Measurements from ENCODE around the gene FAM72A. TPM values are rescaled to one million over a fixed set of nuclear protein-coding genes. Genes with fewer than 3 reads are reported as not detected.
"Not testable (repeated sequence)": the region's sequence is repeated elsewhere in the genome, so short reads cannot be mapped to it uniquely, and the experiment has no call there.

Gene FAM72A
- total RNA-seq, 2 donors from 2014 or later: 0.27 to 2.2 TPM

- H3K27me3 ChIP-seq (replicated peaks; ENCODE audit: insufficient read depth); H3K9me3 ChIP-seq; intact Hi-C loops (cut with DNase I); H3K27ac ChIP-seq; H3K36me3 ChIP-seq; H3K4me1 ChIP-seq (replicated peaks); DNase-seq (ENCODE audit: low spot score); H3K4me3 ChIP-seq: not testable (repeated sequence)
- WGBS: 67% methylated on average over 1 of the region's 4 CpGs
Measured at GRCh38 chr1:206175459-206176113, 27.1 kb downstream of the FAM72A start.

- H3K27ac ChIP-seq; H3K27me3 ChIP-seq (replicated peaks; ENCODE audit: insufficient read depth); H3K36me3 ChIP-seq; intact Hi-C loops (cut with DNase I); H3K9me3 ChIP-seq; H3K4me3 ChIP-seq; H3K4me1 ChIP-seq (replicated peaks): not testable (repeated sequence)
- peak; percentile 5 for DNase-seq (ENCODE audit: low spot score)
- WGBS: 67% methylated on average over 7 of the region's 7 CpGs
Measured at GRCh38 chr1:206174182-206174868, 28.3 kb downstream of the FAM72A start.

GRCh38 chr1:206173110-206173719, 29.4 kb downstream of the FAM72A start:
- H3K36me3 ChIP-seq; DNase-seq (ENCODE audit: low spot score); H3K9me3 ChIP-seq; H3K27me3 ChIP-seq (replicated peaks; ENCODE audit: insufficient read depth); intact Hi-C loops (cut with DNase I); H3K4me1 ChIP-seq (replicated peaks); H3K27ac ChIP-seq; H3K4me3 ChIP-seq: not testable (repeated sequence)
- WGBS: 100% methylated on average over 1 of the region's 2 CpGs

GRCh38 chr1:206169794-206170193, 32.8 kb downstream of the FAM72A start:
- H3K9me3 ChIP-seq; H3K4me1 ChIP-seq (replicated peaks); DNase-seq (ENCODE audit: low spot score); H3K27me3 ChIP-seq (replicated peaks; ENCODE audit: insufficient read depth); intact Hi-C loops (cut with DNase I); H3K27ac ChIP-seq; H3K36me3 ChIP-seq; H3K4me3 ChIP-seq: not testable (repeated sequence)
- 53% methylated on average over 2 of the region's 3 CpGs for WGBS

- intact Hi-C loops (cut with DNase I); H3K9me3 ChIP-seq; H3K27me3 ChIP-seq (replicated peaks; ENCODE audit: insufficient read depth); H3K27ac ChIP-seq; H3K4me1 ChIP-seq (replicated peaks); DNase-seq (ENCODE audit: low spot score); H3K4me3 ChIP-seq; H3K36me3 ChIP-seq: not testable (repeated sequence)
- TF ChIP-seq CTCF (IDR thresholded peaks at IDR 0.05): peak in 1 of 4 experiments; percentile 16
- WGBS: 23% methylated on average over 5 of the region's 10 CpGs
Measured at GRCh38 chr1:206167350-206168029, 35.1 kb downstream of the FAM72A start.

- intact Hi-C loops (cut with DNase I): no loop called here
- TF ChIP-seq POLR2A (IDR thresholded peaks at IDR 0.05) (no peak), POLR2AphosphoS5 (IDR thresholded peaks at IDR 0.05) (no peak), CTCF (IDR thresholded peaks at IDR 0.05) (no peak)
- Histone ChIP-seq H3K27ac (no peak overlapping the region), H3K36me3 (no peaks in the 10 kb centered on the region), H3K4me3 (no peak overlapping the region), H3K9me3 (no peaks in the 10 kb centered on the region), H3K4me1 (replicated peaks) (no peaks in the 10 kb centered on the region), H3K27me3 (replicated peaks; ENCODE audit: insufficient read depth) (no peaks in the 10 kb centered on the region)
- 64% methylated on average over 3 of the region's 3 CpGs for WGBS
- DNase-seq (ENCODE audit: low spot score): no peak
Measured at GRCh38 chr1:206145771-206146290, 56.8 kb downstream of the FAM72A start.
